Raji (cell line): ENCODE data around the gene ZCCHC2.

Experiments
- POLR2A ChIP-seq: IDR thresholded peaks from 2 replicates; pipeline ENCODE4 v1.6.1; 2011; ENCODE audit warnings: low read depth, low read length, control low read depth; ENCODE audit not compliant: insufficient read depth

Gene ZCCHC2

DNA sequence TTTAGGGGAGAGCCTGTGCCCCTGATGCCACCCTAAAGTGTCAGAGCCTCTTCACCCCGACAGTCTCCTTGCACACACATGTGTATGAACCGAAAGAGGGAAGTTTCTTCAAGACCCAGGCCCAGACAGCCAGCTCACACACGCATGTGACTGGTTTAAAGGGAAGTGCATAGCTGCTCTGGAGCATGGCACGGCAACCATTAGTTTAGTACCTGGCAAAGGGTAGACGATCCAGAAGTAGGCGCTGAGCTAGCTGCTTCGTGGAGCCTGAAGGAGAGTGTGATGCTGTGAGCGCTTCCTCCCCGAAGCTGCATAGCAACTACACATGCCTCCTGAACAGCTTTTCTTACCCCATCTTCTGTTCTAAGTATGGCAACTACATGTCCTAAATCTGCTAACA, 91.7 kb downstream of the ZCCHC2 start:
- no peak for TF ChIP-seq POLR2A

GRCh38 chr18:62616331-62616805, 93.5 kb downstream of the ZCCHC2 start:
- TF ChIP-seq POLR2A = no peak

- no peak for TF ChIP-seq POLR2A
These were observed 95.2 kb downstream of the ZCCHC2 start for GRCh38 chr18:62617793-62618591.

DNA sequence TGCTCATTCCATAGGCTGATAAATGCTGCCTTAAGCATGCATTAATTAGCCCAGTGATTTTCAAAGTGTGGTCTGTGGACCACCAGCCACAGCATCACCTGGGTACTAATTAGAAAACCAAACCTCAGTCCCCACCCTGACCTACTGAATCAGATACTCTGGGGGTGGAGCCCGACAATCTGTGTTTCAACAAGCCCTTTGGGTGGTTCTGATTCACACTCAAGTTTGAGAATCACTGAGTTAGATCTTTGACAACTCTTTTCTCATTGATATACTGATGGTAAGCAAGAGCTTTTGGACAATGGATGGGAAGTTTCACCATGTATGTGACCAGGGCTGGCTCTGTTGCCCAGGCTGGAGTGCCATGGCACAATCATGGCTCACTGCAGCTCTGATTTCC, 95.9 kb downstream of the ZCCHC2 start:
- TF ChIP-seq POLR2A = no peak

- TF ChIP-seq POLR2A = no peak
These were observed 98.7 kb downstream of the ZCCHC2 start for GRCh38 chr18:62621546-62621945.

GRCh38 chr18:62625019-62625418, 102.2 kb downstream of the ZCCHC2 start:
- TF ChIP-seq POLR2A = no peak
